GM23338 (cell line): ENCODE measurements around the gene SYK. TPM values are rescaled to one million over a fixed set of nuclear protein-coding genes. Genes with fewer than 3 reads are reported as not detected.

Experiments used
- ATAC-seq: fragments of 200-7000 bp; cut with Tn5 transposase; 3 replicates; pipeline ENCODE4 v1.9.1; 2020
- DNase-seq: peaks from one replicate; pipeline ENCODE4 v3.0.0-alpha.2; 2015; ENCODE audit warnings: low spot score
- H2AFZ ChIP-seq: fragments of 200-600 bp; sonication (generic); 2 replicates; pipeline ENCODE4 v1.8.0; 2016; ENCODE audit warnings: antibody characterized with exemption, mild to moderate bottlenecking, moderate library complexity
- H3F3A ChIP-seq: fragments of 200-600 bp; sonication (generic); replicated peaks from 2 replicates; pipeline ENCODE4 v1.8.0; 2017; ENCODE audit warnings: antibody characterized with exemption, mixed run types, low read depth
- H3K27ac ChIP-seq: fragments of 200-600 bp; sonication (generic); 2 replicates; pipeline ENCODE4 v1.6.1; 2016; ENCODE audit warnings: low read depth
- H3K27me3 ChIP-seq: fragments of 200-600 bp; sonication (generic); 2 replicates; pipeline ENCODE4 v1.8.0; 2016; ENCODE audit warnings: mild to moderate bottlenecking, mixed run types, moderate library complexity; ENCODE audit not compliant: insufficient read depth
- H3K36me3 ChIP-seq: fragments of 200-600 bp; sonication (generic); 2 replicates; pipeline ENCODE4 v1.8.0; 2016; ENCODE audit warnings: mild to moderate bottlenecking; ENCODE audit not compliant: insufficient read depth
- H3K4me1 ChIP-seq: fragments of 200-600 bp; sonication (generic); 2 replicates; pipeline ENCODE4 v1.8.0; 2016; ENCODE audit warnings: mild to moderate bottlenecking, moderate library complexity; ENCODE audit not compliant: insufficient read depth
- H3K4me2 ChIP-seq: fragments of 200-600 bp; sonication (generic); 2 replicates; pipeline ENCODE4 v1.7.1; 2017; ENCODE audit warnings: mixed run types
- H3K4me3 ChIP-seq: fragments of 200-600 bp; sonication (generic); 2 replicates; pipeline ENCODE4 v1.6.1; 2016; ENCODE audit warnings: mixed run types
- H3K79me2 ChIP-seq: fragments of 200-600 bp; sonication (generic); replicated peaks from 2 replicates; pipeline ENCODE4 v1.8.0; 2017; ENCODE audit warnings: mild to moderate bottlenecking; ENCODE audit not compliant: insufficient read depth
- H3K9me2 ChIP-seq: fragments of 200-600 bp; sonication (generic); 2 replicates; pipeline ENCODE4 v1.8.0; 2017; ENCODE audit not compliant: insufficient read depth
- H4K20me1 ChIP-seq: fragments of 200-600 bp; sonication (generic); replicated peaks from 2 replicates; pipeline ENCODE4 v1.8.0; 2017; ENCODE audit warnings: mild to moderate bottlenecking; ENCODE audit not compliant: insufficient read depth
- H3K27ac Mint-ChIP-seq: 2 replicates; pipeline ENCODE4 v1.8.0; 2020; ENCODE audit warnings: inconsistent platforms, mild to moderate bottlenecking, moderate library complexity, mixed read lengths
- H3K27me3 Mint-ChIP-seq: 3 replicates; pipeline ENCODE4 v1.8.0; 2022; ENCODE audit warnings: low read depth, mild to moderate bottlenecking, moderate library complexity, mixed read lengths, inconsistent platforms; ENCODE audit not compliant: insufficient read depth, poor library complexity
- H3K36me3 Mint-ChIP-seq: 3 replicates; pipeline ENCODE4 v1.8.0; 2021; ENCODE audit warnings: low read depth, mild to moderate bottlenecking, inconsistent platforms, moderate library complexity, mixed read lengths
- H3K4me1 Mint-ChIP-seq: 3 replicates; pipeline ENCODE4 v1.8.0; 2020; ENCODE audit warnings: mild to moderate bottlenecking, inconsistent platforms, mixed read lengths
- H3K4me3 Mint-ChIP-seq: 3 replicates; pipeline ENCODE4 v1.8.0; 2021; ENCODE audit warnings: moderate library complexity, mild to moderate bottlenecking, inconsistent platforms, mixed read lengths
- H3K9me3 Mint-ChIP-seq: 3 replicates; pipeline ENCODE4 v1.8.0; 2020; ENCODE audit warnings: moderate library complexity, mild to moderate bottlenecking, inconsistent platforms, mixed read lengths
- CTCF ChIP-seq, 2 experiments: fragments of 200-600 bp in 1 of 2; sonication (generic) in 1 of 2; conservative IDR thresholded peaks; 2 replicates each; pipeline versions ENCODE4 v1.5.1 to v1.6.1; 2016 to 2017; ENCODE audit warnings: antibody characterized with exemption in 2 of 2, low read depth in 2 of 2, mild to moderate bottlenecking in 2 of 2, moderate library complexity in 1 of 2
- ETS1 ChIP-seq: IDR thresholded peaks from 2 replicates; pipeline ENCODE4 v1.6.1; 2016; ENCODE audit warnings: antibody characterized with exemption
- EZH2 ChIP-seq: fragments of 200-600 bp; sonication (generic); IDR thresholded peaks from one replicate; pipeline ENCODE4 v1.8.0; 2017; ENCODE audit warnings: antibody characterized with exemption, mild to moderate bottlenecking, low read depth; ENCODE audit not compliant: unreplicated experiment
- POLR2AphosphoS5 ChIP-seq: IDR thresholded peaks from 2 replicates; pipeline ENCODE4 v1.6.1; 2016; ENCODE audit warnings: antibody characterized with exemption, low read depth
- REST ChIP-seq: IDR thresholded peaks from one replicate; pipeline ENCODE4 v1.6.1; 2018; ENCODE audit warnings: antibody characterized with exemption; ENCODE audit not compliant: unreplicated experiment
- STAT1 ChIP-seq: IDR thresholded peaks from one replicate; pipeline ENCODE4 v1.6.1; 2016; ENCODE audit warnings: antibody characterized with exemption; ENCODE audit not compliant: unreplicated experiment
- ZNF114 ChIP-seq: fragments of 250-450 bp; sonication (Bioruptor Pico); IDR thresholded peaks from 2 replicates; pipeline ENCODE4 v1.5.0; 2020; ENCODE audit warnings: mild to moderate bottlenecking, moderate library complexity
- ZNF331 ChIP-seq: fragments of 250-450 bp; sonication (Bioruptor Pico); IDR thresholded peaks from 2 replicates; pipeline ENCODE4 v1.5.0; 2020; ENCODE audit warnings: low read depth, mild to moderate bottlenecking, moderate library complexity
- polyA plus RNA-seq: library from polyadenylated mRNA; unstranded; fragments of >200 nt; fragmentation: Nextera tagmentation; extraction: Ambion mirVana; gene quantifications from 2 replicates; pipeline ENCODE4 v1.2.1, GENCODE V29; 2016
- total RNA-seq: library from RNA; depleted of rRNA; stranded (reverse); fragments of >200 nt; shearing (Covaris generic); gene quantifications from 2 replicates; pipeline ENCODE4 v1.2.3, GENCODE V29; 2014

Gene SYK
- total and polyA plus RNA-seq, 2 experiments from 2014 or later = 1.5 to 5.8 TPM

- H3K79me2 ChIP-seq = no peaks in the 10 kb centered on the region
- DNase-seq = no peak
- peaks cover 2% of the 10 kb centered on the region; the same call in 1 of the 2 replicates for H3K4me1 ChIP-seq
- Mint-ChIP-seq H3K4me3 (no peak overlapping the region), H3K36me3 (no peaks in the 10 kb centered on the region), H3K27ac (no peak overlapping the region), H3K4me1 (no peaks in the 10 kb centered on the region), H3K27me3 (no peaks in the 10 kb centered on the region), H3K9me3 (no peaks in the 10 kb centered on the region)
- H3K27ac ChIP-seq = no peak overlapping the region
- no peak overlapping the region for H3K4me3 ChIP-seq
- no peak overlapping the region for H2AFZ ChIP-seq
- H3K4me2 ChIP-seq = no peak overlapping the region
- no peaks in the 10 kb centered on the region for H3K36me3 ChIP-seq
- H3F3A ChIP-seq = no peaks in the 10 kb centered on the region
- H3K9me2 ChIP-seq = no peaks in the 10 kb centered on the region
- no peak for ATAC-seq
- no peaks in the 10 kb centered on the region for H3K27me3 ChIP-seq
- no peaks in the 10 kb centered on the region for H4K20me1 ChIP-seq
- no peak for TF ChIP-seq CTCF (conservative IDR thresholded peaks at IDR 0.05; ENCODE audit: low read depth in 2 of 2)
These were observed 125.9 kb downstream of the SYK start for GRCh38 chr9:90927496-90927895.

- H3K4me3 Mint-ChIP-seq = no peak overlapping the region
- H3K27ac Mint-ChIP-seq = no peak overlapping the region
- H3K9me3 Mint-ChIP-seq = no peaks in the 10 kb centered on the region
- no peaks in the 10 kb centered on the region for H3K27me3 ChIP-seq
- peaks cover 6% of the 10 kb centered on the region; the same call in 1 of the 2 replicates for H3K9me2 ChIP-seq
- DNase-seq = no peak
- H3K27me3 Mint-ChIP-seq = no peaks in the 10 kb centered on the region
- no peak overlapping the region for H2AFZ ChIP-seq
- H3K4me1 Mint-ChIP-seq = no peaks in the 10 kb centered on the region
- TF ChIP-seq EZH2 = no peak
- no peak for TF ChIP-seq ZNF331 (CRISPR knock-in tag)
- no peak for TF ChIP-seq ETS1
- no peak for TF ChIP-seq REST
- no peak for TF ChIP-seq ZNF114 (CRISPR knock-in tag)
- no peak for TF ChIP-seq STAT1
- no peak for TF ChIP-seq POLR2AphosphoS5
- TF ChIP-seq CTCF (conservative IDR thresholded peaks at IDR 0.05; ENCODE audit: low read depth in 2 of 2) = no peak
- H3K36me3 Mint-ChIP-seq = no peaks in the 10 kb centered on the region
- peaks cover 2% of the 10 kb centered on the region; the same call in 1 of the 2 replicates for H3K4me1 ChIP-seq
- no peak overlapping the region for H3K27ac ChIP-seq
- ATAC-seq = no peak
- H4K20me1 ChIP-seq = no peaks in the 10 kb centered on the region
- H3K36me3 ChIP-seq = no peaks in the 10 kb centered on the region
- H3K79me2 ChIP-seq = no peaks in the 10 kb centered on the region
- H3F3A ChIP-seq = no peaks in the 10 kb centered on the region
- no peak overlapping the region for H3K4me2 ChIP-seq
- no peak overlapping the region for H3K4me3 ChIP-seq
These were observed 128.0 kb downstream of the SYK start for GRCh38 chr9:90929626-90930025.
